GM19193 (cell line): ENCODE measurements around the gene GRIK4.

Experiments
- POLR2A ChIP-seq: IDR thresholded peaks from 4 replicates; pipeline ENCODE4 v1.6.1; 2011; ENCODE audit not compliant: insufficient read depth, insufficient read length; ENCODE audit errors: extremely low read depth

Gene GRIK4

GRCh38 chr11:120985718-120986569 is 474.4 kb downstream of the GRIK4 start:
- no peak for TF ChIP-seq POLR2A

DNA sequence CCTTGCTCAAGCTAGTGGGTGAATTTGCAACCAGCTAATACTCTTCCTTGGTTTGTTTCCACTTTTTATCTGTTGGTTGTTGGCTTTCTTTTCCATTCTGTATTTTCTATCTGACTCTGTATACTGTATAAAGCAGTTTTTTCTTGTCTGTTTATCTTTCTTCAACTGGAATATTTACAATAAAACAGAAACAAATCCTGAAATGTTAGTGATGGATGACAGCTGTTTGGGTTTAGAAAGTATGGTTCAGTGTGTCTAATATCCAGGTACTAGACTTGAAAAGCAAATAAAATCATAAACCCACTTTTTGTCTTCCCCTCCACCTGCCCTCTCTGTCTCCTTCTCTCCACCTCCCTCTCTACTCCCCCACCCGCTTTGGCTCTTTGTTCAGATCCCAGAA is 477.1 kb downstream of the GRIK4 start:
- no peak for TF ChIP-seq POLR2A

DNA sequence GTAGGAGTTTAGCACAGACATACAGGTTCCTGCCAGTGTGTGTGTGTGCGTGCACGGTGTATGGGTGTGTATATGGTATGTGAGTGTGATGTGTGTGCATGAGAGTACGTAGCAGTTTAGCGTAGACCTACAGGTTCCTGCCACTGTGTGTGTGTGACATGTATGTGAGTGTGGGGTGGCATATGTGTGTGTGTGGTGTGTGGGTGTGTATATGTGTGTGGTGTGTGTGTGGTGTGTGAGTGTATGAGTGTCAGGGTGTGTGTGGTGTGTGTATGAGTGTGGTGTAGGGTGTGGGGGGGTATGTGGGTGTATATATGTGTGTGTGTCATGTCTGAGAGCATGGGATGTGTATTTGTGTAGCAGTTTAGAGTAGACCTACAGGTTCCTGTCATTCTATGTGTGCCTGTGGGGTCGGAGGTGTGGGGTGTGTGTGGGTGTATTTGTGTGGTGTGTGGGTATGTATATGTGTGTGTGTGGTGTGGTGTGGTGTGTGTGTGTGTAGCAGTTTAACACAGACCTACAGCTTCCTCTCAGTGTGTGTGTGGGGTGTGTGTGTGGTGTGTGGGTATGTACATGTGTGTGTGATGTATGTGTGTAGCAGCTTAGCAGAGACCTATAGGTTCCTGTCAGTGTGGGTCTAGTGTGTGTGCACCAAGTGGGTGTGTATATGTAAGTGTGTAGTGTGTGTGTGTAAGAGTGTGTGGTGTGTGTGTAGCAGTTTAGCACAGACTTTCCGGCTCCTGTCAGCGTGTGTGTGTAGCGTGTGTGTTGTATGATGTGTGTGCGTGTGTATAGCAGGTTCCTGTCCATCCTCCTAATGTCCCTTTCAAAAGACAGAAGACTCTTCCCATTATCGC is 480.5 kb downstream of the GRIK4 start:
- no peak for TF ChIP-seq POLR2A

DNA sequence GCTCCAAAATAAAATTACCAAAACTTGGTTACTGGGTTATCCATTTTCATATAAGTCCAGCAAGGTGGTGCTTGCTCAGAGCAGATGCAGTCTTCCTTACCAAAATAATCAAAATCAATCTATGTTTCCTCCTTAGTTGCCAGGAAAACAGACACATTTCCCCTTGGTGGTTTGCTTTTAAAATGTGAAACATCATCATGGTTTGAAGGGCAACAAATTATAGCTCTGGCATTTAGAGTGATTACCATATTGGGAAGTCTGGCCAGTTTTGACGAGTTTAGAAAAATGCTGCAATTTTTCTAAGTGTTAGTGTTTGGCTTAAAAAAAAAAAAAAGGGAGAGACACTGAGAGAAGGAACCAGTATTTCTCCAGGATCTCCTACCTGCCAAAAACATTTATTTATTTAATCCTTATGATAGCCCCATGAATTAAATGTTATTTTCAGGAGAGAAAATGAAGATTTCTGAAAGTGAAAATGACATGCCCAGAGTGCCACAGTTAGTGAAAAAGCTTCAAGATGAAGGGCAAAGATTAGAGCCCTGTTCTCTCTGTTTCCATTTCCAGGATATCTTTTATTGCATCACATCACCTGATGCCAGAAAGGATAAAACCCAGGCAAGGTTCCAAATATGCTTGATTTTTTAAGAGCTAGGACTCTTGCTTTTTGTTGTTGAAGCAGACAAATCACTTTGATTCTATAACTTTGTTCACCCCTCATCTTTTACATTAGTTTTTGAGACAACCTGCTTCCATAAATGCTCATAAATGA is 482.7 kb downstream of the GRIK4 start:
- no peak for TF ChIP-seq POLR2A

DNA sequence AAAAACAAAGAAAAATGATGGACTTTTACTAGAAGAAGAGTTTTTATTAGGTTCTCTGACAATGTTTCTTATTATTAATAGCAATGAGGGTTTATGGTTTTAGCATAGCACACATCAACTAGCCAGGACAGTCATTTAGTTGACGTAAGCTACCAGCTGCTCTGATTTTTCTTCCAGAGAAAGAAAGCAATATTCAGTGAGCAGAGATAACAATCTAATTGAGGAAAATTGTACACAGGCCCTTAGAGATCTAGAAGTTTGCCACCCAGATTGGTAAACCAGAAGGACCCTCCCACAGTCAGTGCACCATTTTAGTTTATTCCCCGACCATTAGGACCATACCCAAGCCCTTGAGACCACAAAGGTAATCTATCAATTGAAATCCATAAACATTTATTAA is 483.6 kb downstream of the GRIK4 start:
- TF ChIP-seq POLR2A, result no peak

DNA sequence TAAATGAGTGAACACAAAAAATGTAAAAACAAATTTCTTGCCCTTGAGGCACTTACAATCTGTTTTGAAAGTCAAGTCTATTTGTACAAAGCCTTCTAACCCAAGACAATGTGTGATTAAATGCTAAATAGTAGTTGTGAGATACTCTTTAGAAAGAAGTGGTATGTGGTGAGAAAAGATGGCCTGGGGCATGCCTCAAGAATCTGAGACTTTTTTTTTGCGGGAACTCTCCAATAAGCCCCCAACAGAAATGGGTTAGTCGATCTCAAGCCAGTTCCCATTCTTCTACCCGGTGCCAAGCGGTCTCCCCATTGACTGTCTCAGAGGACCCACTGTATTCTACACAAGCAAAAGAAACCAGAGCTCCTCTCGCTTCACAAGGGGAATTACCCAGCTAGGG is 485.4 kb downstream of the GRIK4 start:
- TF ChIP-seq POLR2A, result no peak

- TF ChIP-seq POLR2A, result no peak
These were observed 487.0 kb downstream of the GRIK4 start for GRCh38 chr11:120998581-120998980.

DNA sequence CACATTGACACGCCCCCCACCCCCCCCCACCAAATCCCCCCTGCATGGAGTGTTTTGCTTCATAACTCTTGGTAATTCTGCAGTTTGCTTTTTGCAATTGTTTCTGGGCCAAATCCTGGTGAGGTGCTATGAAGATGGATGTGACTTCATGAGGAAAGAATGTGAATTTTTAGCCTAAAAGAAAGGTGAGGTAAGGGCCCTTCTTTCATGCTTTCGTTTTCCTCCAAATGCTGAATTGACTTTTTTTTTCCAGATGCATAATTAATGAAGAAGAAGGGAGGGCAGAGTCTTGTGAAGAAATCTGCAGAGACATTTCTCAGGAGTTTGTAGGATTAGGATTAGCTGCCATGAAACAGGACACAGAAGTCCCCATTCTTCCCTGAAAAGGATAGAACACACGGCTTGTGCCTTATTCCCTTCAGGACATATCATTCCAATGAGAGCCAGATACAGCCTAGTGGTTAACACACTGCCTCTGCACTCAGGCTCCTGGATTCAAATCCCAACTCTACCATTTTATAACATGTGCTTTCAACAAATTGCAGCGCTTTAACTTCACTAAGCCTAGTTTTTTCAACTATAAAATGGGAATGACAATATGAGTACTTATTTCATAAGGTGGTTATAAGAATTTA is 492.8 kb downstream of the GRIK4 start:
- no peak for TF ChIP-seq POLR2A

- no peak for TF ChIP-seq POLR2A
These were observed 495.4 kb downstream of the GRIK4 start for GRCh38 chr11:121006922-121007321.

- TF ChIP-seq POLR2A, result no peak
These were observed 497.0 kb downstream of the GRIK4 start for GRCh38 chr11:121008551-121008950.

DNA sequence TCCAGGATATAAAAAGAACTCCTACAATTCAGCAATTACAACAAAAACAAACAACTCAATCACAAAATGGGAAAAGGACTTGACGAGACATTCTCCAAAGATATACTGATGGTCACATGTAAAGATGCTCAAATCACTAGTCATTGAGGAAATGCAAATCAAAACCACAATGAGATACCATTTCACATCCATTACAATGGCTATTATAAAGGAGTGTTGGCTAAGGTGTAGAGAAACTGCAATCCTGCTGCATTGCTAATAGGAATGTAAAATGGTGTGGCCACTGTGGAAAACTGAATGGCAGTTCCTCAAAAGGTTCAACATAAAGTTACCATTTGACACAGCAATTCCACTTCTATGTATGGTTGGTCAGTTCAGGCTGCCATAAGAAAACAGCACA is 500.5 kb downstream of the GRIK4 start:
- TF ChIP-seq POLR2A, result no peak

DNA sequence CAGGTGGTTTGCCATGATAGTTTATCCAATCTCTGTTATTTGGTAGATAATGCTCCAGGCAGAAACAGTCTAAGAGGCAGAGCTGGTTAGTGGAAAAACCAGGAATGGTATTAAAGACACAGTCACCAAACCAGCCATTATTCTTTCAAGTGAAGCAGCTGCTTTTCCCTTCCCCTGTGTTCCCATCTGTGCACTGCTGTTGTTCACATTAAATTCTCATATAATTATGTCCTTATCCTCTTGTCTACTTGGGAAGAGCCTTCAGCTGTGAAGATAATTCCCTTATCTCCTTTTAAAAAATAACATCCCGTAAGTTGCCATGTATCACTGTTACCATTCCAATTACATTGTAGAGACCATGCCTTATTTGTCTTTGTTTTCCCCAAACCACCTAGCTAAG is 507.2 kb downstream of the GRIK4 start:
- no peak for TF ChIP-seq POLR2A

GRCh38 chr11:121023848-121024751 is 512.6 kb downstream of the GRIK4 start, which contains the start of gene TBCEL:
Gene TBCEL (plus strand): TSS chr11:121024102. CDS start chr11:121045691, 21,589 bp downstream.
- peak; percentile 75 for TF ChIP-seq POLR2A
